HepG2 (cell line): ENCODE results near the gene ZNF8. TPM values are rescaled to one million over a fixed set of nuclear protein-coding genes. Genes with fewer than 3 reads are reported as not detected.
A peak's percentile ranks its signal among the peaks of the same experiment; 100 is the strongest.

Experiments
- CBFB ChIP-seq: sonication (generic); formaldehyde crosslinking; IDR thresholded peaks from 2 replicates; pipeline ENCODE4 v1.4.0; 2020; ENCODE audit warnings: missing genetic modification reagents
- DNMT3B ChIP-seq: conservative IDR thresholded peaks from 2 replicates; pipeline ENCODE4 v1.6.1; 2016; ENCODE audit warnings: missing biosample characterization, control low read depth
- ELF3 ChIP-seq: IDR thresholded peaks from 2 replicates; pipeline ENCODE4 v1.6.1; 2016; ENCODE audit warnings: missing genetic modification reagents, missing compliant biosample characterization
- FOXK1 ChIP-seq: sonication (generic); formaldehyde crosslinking; IDR thresholded peaks from 2 replicates; pipeline ENCODE4 v1.4.0; 2020; ENCODE audit warnings: low read depth, missing genetic modification reagents, borderline replicate concordance
- GLI4 ChIP-seq: sonication (generic); formaldehyde crosslinking; IDR thresholded peaks from 2 replicates; pipeline ENCODE4 v1.5.1; 2020; ENCODE audit warnings: missing genetic modification reagents, mild to moderate bottlenecking, moderate library complexity, borderline replicate concordance
- KLF13 ChIP-seq: sonication (generic); formaldehyde crosslinking; IDR thresholded peaks from 2 replicates; pipeline ENCODE4 v1.4.0; 2020; ENCODE audit warnings: mild to moderate bottlenecking, missing genetic modification reagents
- MEF2D ChIP-seq: sonication (generic); formaldehyde crosslinking; IDR thresholded peaks from 2 replicates; pipeline ENCODE4 v1.5.1; 2020; ENCODE audit warnings: mild to moderate bottlenecking, missing genetic modification reagents
- RARG ChIP-seq: sonication (generic); formaldehyde crosslinking; IDR thresholded peaks from 2 replicates; pipeline ENCODE4 v1.4.0; 2020; ENCODE audit warnings: low read depth, mild to moderate bottlenecking, missing genetic modification reagents
- RBFOX2 ChIP-seq: fragments of 200-400 bp; formaldehyde crosslinking; IDR thresholded peaks from 2 replicates; pipeline ENCODE4 v1.6.1; 2017; ENCODE audit warnings: low read depth, mild to moderate bottlenecking, low read length
- RFX5 ChIP-seq: IDR thresholded peaks from 2 replicates; pipeline ENCODE4 v1.6.1; 2011; ENCODE audit warnings: low read depth, low read length, improper control_type of control experiment
- SMC3 ChIP-seq: IDR thresholded peaks from 2 replicates; pipeline ENCODE4 v1.6.1; 2011; ENCODE audit warnings: low read length, improper control_type of control experiment
- SOX5 ChIP-seq: IDR thresholded peaks from 2 replicates; pipeline ENCODE4 v1.6.1; 2016; ENCODE audit warnings: borderline replicate concordance
- TCF12 ChIP-seq, 2 experiments: fragments of 450-650 bp in 1 of 2; sonication (generic) in 1 of 2; formaldehyde crosslinking in 1 of 2; IDR thresholded peaks; 2 replicates each; pipeline versions ENCODE4 v1.6.1 to v1.8.0; 2017 to 2022; ENCODE audit warnings: antibody characterized with exemption in 1 of 2, mild to moderate bottlenecking in 1 of 2, missing genetic modification reagents in 1 of 2, moderate library complexity in 1 of 2
- TEAD2 ChIP-seq: sonication (generic); formaldehyde crosslinking; IDR thresholded peaks from 2 replicates; pipeline ENCODE4 v1.9.0; 2021; ENCODE audit warnings: missing genetic modification reagents
- ZNF12 ChIP-seq: sonication (generic); formaldehyde crosslinking; IDR thresholded peaks from 2 replicates; pipeline ENCODE4 v1.5.0; 2020; ENCODE audit warnings: missing genetic modification reagents
- ZNF672 ChIP-seq: sonication (generic); formaldehyde crosslinking; IDR thresholded peaks from 2 replicates; pipeline ENCODE4 v1.8.1; 2022; ENCODE audit warnings: missing genetic modification reagents
- ZNF780A ChIP-seq: sonication (generic); formaldehyde crosslinking; IDR thresholded peaks from 2 replicates; pipeline ENCODE4 v1.8.0; 2022; ENCODE audit warnings: mild to moderate bottlenecking, missing genetic modification reagents, moderate library complexity
- ZNF792 ChIP-seq: IDR thresholded peaks from 2 replicates; pipeline ENCODE4 v1.6.1; 2016
- ZNF878 ChIP-seq: sonication (generic); formaldehyde crosslinking; IDR thresholded peaks from 2 replicates; pipeline ENCODE4 v1.8.1; 2023; ENCODE audit warnings: mild to moderate bottlenecking, missing genetic modification reagents, moderate library complexity
- polyA plus RNA-seq, 8 experiments: library from polyadenylated mRNA; depleted of rRNA in 3 of 8; stranded (reverse) in 7 of 8; unstranded in 1 of 8; fragments of >200 nt; fragmentation: Illumina TruSeq in 4 of 8; extraction: Trizol in 4 of 8; gene quantifications; 2 replicates each; pipeline versions ENCODE4 v1.2.1 to v1.2.3, GENCODE V29; 2011 to 2016; ENCODE audit warnings: low read depth in 4 of 8, missing spikeins in 1 of 8, mixed read lengths in 1 of 8; ENCODE audit not compliant: insufficient read depth in 1 of 8
- total RNA-seq, 5 experiments: library from RNA; depleted of rRNA; stranded (reverse); fragments of >200 nt; fragmentation: Illumina TruSeq; extraction: Trizol; gene quantifications; 2 replicates each; pipeline ENCODE4 v1.2.3, GENCODE V29; 2016; ENCODE audit warnings: low read depth in 1 of 5
- TF ChIP-seq, protein P1 (sequence below): IDR thresholded peaks from 2 replicates; pipeline ENCODE4 v1.6.1; 2016; ENCODE audit warnings: low read depth
- TF ChIP-seq, protein P2 (sequence below): IDR thresholded peaks from 2 replicates; pipeline ENCODE4 v1.6.1; 2016; ENCODE audit warnings: low read depth, control low read depth
- TF ChIP-seq, protein P3 (sequence below): IDR thresholded peaks from 2 replicates; pipeline ENCODE4 v1.6.1; 2016; ENCODE audit warnings: missing compliant biosample characterization, missing genetic modification reagents, borderline replicate concordance
- TF ChIP-seq, protein P4 (sequence below): sonication (generic); formaldehyde crosslinking; conservative IDR thresholded peaks from 2 replicates; pipeline ENCODE4 v1.4.0; 2020; ENCODE audit warnings: missing genetic modification reagents
- TF ChIP-seq, protein P5 (sequence below): sonication (generic); formaldehyde crosslinking; IDR thresholded peaks from 2 replicates; pipeline ENCODE4 v1.5.0; 2020; ENCODE audit warnings: missing genetic modification reagents, mild to moderate bottlenecking, borderline replicate concordance

The ZNF8 gene
- total and polyA plus RNA-seq, 2 of the 13 experiments (the other 11 are each of a cell fraction or from before 2014, with no cell fraction given), result 3.1 to 3.3 TPM

DNA sequence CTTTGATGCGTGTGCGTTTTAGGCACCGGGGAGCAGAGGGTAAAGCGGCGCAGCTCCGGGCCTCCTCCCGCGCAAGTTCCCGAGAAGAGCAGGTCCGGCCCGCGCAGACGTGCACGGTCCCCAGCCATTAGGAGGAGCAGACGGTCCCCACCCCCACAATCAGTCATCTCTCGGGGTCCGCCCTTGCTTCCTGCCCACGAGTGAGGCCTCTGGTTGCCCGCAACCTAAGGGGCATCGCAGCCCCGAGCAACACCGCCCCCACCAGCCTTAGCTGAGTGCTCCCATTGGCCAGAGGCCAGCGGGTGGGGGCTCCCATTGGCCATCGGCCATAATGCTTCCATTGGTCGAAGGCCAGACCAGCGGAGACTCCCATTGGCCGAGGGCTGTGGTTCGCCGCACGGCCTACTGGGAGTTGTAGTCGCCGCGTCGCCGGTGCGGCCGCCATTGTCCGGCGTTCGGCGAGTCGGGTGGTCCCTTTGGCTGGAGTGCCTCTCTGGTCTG lies at the start of gene ZNF8 (continued):
- TF ChIP-seq ZNF672 (CRISPR knock-in tag) (no peak), ZNF12 (CRISPR knock-in tag) (peak; percentile 47; the same call in 1 of the 2 replicates), ZNF780A (CRISPR knock-in tag) (no peak), FOXK1 (CRISPR knock-in tag) (peak; percentile 77; the same call in 1 of the 2 replicates), ELF3 (peak; percentile 19; the same call in 1 of the 2 replicates), ZNF878 (no peak), MEF2D (CRISPR knock-in tag) (no peak; the same call in 1 of the 2 replicates), RFX5 (peak; percentile 80), TEAD2 (no peak), TCF12 (IDR thresholded peaks at IDR 0.05) (no peak), TCF12 (CRISPR knock-in tag; IDR thresholded peaks at IDR 0.05) (no peak), ZNF792 (CRISPR knock-in tag) (no peak; the same call in 1 of the 2 replicates), GLI4 (CRISPR knock-in tag) (no peak), RBFOX2 (peak; percentile 97), CBFB (CRISPR knock-in tag) (peak; percentile 36; the same call in 1 of the 2 replicates), SOX5 (CRISPR knock-in tag) (peak; percentile 19; the same call in 1 of the 2 replicates), RARG (CRISPR knock-in tag) (no peak), SMC3 (no peak), DNMT3B (CRISPR knock-in tag) (no peak), KLF13 (CRISPR knock-in tag) (no peak)
- TF ChIP-seq, protein P1, sequence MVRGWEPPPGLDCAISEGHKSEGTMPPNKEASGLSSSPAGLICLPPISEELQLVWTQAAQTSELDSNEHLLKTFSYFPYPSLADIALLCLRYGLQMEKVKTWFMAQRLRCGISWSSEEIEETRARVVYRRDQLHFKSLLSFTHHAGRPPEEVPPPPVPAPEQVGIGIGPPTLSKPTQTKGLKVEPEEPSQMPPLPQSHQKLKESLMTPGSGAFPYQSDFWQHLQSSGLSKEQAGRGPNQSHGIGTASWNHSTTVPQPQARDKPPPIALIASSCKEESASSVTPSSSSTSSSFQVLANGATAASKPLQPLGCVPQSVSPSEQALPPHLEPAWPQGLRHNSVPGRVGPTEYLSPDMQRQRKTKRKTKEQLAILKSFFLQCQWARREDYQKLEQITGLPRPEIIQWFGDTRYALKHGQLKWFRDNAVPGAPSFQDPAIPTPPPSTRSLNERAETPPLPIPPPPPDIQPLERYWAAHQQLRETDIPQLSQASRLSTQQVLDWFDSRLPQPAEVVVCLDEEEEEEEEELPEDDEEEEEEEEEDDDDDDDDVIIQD (CRISPR knock-in tag), result peak; percentile 61; the same call in 1 of the 2 replicates
- TF ChIP-seq, protein P2, sequence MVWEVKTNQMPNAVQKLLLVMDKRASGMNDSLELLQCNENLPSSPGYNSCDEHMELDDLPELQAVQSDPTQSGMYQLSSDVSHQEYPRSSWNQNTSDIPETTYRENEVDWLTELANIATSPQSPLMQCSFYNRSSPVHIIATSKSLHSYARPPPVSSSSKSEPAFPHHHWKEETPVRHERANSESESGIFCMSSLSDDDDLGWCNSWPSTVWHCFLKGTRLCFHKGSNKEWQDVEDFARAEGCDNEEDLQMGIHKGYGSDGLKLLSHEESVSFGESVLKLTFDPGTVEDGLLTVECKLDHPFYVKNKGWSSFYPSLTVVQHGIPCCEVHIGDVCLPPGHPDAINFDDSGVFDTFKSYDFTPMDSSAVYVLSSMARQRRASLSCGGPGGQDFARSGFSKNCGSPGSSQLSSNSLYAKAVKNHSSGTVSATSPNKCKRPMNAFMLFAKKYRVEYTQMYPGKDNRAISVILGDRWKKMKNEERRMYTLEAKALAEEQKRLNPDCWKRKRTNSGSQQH (CRISPR knock-in tag), result no peak
- TF ChIP-seq, protein P3, sequence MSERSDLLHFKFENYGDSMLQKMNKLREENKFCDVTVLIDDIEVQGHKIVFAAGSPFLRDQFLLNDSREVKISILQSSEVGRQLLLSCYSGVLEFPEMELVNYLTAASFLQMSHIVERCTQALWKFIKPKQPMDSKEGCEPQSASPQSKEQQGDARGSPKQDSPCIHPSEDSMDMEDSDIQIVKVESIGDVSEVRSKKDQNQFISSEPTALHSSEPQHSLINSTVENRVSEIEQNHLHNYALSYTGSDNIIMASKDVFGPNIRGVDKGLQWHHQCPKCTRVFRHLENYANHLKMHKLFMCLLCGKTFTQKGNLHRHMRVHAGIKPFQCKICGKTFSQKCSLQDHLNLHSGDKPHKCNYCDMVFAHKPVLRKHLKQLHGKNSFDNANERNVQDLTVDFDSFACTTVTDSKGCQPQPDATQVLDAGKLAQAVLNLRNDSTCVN (CRISPR knock-in tag), result no peak
- TF ChIP-seq, protein P4, sequence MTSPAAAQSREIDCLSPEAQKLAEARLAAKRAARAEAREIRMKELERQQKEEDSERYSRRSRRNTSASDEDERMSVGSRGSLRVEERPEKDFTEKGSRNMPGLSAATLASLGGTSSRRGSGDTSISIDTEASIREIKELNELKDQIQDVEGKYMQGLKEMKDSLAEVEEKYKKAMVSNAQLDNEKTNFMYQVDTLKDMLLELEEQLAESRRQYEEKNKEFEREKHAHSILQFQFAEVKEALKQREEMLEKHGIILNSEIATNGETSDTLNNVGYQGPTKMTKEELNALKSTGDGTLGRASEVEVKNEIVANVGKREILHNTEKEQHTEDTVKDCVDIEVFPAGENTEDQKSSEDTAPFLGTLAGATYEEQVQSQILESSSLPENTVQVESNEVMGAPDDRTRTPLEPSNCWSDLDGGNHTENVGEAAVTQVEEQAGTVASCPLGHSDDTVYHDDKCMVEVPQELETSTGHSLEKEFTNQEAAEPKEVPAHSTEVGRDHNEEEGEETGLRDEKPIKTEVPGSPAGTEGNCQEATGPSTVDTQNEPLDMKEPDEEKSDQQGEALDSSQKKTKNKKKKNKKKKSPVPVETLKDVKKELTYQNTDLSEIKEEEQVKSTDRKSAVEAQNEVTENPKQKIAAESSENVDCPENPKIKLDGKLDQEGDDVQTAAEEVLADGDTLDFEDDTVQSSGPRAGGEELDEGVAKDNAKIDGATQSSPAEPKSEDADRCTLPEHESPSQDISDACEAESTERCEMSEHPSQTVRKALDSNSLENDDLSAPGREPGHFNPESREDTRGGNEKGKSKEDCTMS, result no peak
- TF ChIP-seq, protein P5, sequence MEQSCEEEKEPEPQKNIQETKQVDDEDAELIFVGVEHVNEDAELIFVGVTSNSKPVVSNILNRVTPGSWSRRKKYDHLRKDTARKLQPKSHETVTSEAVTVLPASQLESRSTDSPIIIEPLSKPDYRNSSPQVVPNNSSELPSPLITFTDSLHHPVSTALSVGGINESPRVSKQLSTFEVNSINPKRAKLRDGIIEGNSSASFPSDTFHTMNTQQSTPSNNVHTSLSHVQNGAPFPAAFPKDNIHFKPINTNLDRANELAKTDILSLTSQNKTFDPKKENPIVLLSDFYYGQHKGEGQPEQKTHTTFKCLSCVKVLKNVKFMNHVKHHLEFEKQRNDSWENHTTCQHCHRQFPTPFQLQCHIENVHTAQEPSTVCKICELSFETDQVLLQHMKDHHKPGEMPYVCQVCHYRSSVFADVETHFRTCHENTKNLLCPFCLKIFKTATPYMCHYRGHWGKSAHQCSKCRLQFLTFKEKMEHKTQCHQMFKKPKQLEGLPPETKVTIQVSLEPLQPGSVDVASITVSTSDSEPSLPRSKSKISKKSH (CRISPR knock-in tag), result peak; percentile 57
